GM18526 (cell line): Measurements from ENCODE around the gene PET100.

Experiments used
- POLR2A ChIP-seq: IDR thresholded peaks from 3 replicates; pipeline ENCODE4 v1.6.1; 2011; ENCODE audit not compliant: insufficient read length; ENCODE audit errors: extremely low read depth

The PET100 gene

DNA sequence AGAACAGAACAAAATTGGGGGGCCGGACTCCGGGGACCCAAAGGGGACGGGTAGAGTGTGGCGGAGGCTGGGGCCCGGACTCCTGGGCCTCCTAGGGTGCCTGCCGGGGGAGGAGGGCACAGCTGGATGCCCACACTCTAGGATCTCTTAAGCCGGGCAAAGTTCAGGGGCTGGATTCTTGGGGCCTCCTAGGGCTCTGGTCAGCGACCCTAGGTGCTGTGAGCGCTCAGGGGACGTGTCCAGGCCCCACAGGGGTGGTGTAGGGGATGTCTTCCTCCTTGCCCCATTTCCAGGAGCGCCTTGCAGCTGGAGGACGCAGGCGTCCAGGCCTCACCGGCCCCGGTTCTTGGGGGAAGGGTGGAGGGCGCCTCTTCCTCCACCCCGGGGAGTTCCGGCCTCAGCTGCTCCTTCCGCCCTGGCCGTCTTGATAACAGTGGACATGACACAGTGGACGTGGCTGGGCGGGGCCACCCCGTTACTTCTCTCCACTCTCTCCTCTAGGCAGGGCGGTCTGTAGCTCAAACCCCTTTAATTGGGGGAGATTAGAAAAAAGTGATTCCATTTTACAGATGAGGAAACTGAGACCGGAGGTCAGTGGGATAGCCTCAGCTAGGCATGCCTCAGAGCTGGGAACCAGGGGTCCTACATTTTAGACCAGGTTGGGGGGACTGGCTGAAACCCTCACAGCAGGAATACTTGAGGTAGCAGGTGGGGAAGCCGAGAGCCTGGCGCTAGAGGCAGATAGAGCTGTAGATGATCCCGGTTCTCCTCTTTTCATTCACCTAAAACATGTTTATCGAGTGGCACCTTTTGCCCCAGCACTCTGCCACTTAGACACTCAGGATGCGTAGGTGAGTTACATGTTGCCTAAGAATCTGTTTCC lies 8.0 kb downstream of the PET100 start:
- TF ChIP-seq POLR2A, result no peak

- TF ChIP-seq POLR2A, result no peak
Measured at GRCh38 chr19:7638802-7639465, 9.3 kb downstream of the PET100 start.

DNA sequence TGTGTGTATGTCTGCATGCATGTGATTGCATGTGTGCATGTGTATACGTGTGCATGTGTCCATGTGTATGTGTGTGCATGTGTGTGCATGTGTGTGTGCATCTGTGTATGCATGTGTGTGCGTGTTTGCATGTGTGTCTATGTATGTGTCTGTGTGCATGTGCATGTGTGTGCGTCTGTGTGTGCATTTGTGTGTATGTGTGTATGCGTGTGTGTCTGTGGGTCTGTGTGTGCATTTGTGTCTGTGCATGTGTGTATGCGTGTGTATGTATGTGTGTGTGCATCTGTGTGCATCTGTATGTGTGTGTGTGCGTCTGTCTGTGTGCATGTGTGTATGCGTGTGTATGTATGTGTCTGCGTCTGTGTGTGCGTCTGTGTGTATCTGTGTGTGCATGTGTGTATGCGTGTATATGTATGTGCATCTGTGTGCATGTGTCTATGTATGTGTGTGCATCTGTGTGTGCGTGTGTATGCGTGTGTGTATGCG lies 10.3 kb downstream of the PET100 start:
- TF ChIP-seq POLR2A, result no peak

DNA sequence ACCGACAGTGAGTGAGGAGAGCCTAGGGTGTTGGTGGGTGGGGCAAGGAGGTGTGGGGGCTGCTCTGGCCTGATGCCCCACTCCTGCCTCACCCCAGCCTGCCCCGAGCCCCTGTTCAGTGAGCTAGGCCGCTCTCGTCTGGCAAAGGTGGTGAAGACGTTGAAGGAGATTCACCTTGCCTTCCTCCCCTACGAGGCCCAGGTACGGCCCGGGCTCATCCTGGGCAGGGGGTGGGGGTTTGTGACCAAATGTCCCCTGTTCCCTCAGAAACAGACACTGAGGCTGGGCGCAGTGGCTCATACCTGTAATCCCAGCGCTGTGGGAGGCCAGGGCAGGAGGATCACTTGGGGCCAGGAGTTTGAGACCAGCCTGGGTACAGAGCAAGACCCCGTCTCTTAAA lies 11.2 kb downstream of the PET100 start:
- TF ChIP-seq POLR2A, result no peak

DNA sequence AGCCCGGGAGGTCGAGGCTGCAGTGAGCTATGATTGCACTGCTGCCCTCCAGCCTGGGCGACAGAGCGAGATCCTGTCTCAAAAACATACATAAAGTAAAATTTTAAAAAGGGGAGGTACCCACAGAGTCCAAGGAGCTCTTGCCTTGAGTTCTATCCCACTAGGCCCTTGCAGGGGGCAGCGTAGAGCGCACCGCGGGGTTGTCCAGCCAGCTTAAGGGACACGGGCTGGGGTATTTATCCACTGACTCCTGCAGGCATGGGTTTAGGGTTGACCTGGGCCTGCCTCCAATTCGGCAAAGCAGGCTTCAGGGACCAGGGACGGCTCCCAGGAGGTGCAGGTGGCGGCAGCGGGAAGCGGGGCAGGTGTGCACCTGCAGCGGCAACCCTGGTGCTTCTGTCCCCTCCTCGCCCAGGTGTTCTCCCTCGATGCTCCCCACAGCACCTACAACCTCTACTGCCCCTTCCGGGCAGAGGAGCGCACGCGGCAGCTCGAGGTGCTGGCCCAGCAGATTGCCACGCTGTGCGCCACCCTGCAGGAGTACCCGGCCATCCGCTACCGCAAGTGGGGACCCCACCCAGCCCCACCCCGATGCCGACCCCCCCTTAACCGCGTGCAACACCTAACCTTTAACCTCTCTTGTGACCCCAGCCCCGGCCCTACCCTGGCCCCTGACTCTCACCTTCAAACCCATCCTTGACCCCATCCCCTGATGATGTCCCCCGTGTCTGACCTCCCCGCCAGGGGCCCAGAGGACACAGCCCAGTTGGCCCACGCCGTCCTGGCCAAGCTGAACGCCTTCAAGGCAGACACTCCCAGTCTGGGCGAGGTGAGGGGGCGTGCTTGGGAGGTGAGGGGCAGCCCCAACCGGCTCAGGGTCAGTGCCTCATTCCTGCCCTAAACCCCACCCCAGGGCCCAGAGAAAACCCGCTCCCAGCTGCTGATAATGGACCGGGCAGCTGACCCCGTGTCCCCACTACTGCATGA lies 12.0 kb downstream of the PET100 start:
- TF ChIP-seq POLR2A, result no peak

DNA sequence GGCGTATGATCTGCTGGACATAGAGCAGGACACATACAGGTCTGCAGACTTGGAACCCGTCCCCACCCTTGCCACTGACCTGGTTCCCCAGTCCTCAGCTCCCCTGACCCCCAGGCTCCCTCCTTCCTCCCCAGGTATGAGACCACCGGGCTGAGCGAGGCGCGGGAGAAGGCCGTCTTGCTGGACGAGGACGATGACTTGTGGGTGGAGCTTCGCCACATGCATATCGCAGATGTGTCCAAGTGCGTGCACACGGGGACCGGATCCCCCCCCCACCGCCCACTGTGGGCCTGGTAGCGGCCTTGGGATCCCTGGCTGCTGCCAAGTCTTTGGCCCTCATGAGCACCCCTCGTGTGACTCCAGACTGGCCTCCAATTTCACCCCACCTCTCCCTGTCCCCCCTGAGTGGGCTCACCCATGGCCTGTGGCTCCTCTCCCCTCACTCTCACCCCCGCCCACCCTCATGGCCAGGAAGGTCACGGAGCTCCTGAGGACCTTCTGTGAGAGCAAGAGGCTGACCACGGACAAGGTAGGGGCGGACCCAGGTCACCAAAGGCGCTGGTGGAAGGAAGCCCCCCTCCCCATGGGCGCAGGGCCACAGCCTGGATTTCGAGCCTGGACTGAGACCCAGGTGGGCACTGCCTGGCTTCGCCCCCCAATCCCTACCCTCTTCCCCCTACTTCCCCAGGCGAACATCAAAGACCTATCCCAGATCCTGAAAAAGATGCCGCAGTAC lies 12.9 kb downstream of the PET100 start:
- no peak for TF ChIP-seq POLR2A

- no peak for TF ChIP-seq POLR2A
Measured at GRCh38 chr19:7643031-7643415, 13.4 kb downstream of the PET100 start.

GRCh38 chr19:7644550-7644877 lies 14.9 kb downstream of the PET100 start:
- TF ChIP-seq POLR2A, result no peak

DNA sequence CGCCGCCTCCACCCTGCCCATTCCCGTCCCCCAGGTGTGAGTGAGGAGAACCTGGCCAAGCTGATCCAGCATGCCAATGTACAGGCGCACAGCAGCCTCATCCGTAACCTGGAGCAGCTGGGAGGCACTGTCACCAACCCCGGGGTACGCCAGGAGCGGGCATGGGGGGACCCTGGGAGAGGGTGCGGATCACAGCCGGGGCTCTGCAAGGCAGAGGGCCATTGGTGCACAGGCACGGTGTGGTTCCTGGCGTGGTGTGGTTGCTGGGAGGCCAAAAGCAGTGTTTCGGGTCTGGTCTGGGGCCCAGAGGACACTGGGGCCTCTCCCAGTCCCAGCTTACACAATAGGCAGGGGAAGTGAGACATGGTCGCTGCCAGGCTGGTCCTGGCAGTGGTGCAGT lies 15.6 kb downstream of the PET100 start:
- TF ChIP-seq POLR2A, result no peak

DNA sequence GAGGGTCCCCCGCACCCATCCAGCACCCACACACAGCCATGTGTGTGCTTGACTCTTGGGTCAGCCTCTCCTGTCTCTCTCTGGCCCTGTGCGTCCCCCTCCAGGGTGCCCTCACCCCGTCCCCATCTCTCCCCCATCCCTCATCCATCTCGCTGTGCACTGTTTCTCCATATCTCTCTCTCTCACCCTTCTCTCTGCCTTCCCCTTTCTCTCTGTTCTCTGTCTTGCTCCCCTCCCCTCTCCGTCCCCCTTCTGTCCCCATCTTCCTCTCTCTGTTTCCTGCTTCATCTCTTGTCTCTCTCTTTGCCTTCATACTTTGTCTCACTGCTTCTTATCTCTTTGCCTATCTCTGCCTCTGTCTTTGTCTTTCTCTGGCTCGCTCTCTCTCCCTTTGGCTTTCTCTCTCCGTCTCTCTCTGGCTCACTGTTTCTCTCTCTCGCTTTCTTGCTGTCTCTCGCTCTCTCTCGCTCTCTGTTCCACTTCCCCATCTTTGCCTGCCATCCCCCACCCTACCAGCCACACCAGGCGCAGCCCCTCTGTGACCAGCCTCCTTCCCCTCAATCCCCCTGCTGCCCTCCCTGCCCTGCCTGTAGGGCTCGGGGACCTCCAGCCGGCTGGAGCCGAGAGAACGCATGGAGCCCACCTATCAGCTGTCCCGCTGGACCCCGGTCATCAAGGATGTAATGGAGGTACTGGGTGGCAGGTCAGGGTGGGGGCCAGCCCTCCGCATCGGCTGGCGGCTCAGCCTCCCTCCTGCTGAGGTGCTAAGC lies 16.2 kb downstream of the PET100 start:
- TF ChIP-seq POLR2A, result no peak

DNA sequence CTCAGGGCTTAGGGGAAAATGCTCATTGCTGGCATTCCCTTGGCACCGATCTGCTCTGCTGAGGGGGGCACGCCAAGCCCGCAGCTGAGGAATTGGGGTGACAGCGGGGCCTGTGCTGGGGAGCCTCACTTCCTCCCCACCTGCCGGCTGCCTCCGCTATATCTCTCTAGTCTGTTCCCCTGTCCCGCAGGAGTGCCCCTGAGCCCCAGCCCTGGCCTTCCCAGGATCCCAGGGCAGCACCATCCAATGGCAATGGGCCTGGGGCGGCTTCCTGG lies 16.8 kb downstream of the PET100 start:
- no peak for TF ChIP-seq POLR2A

GRCh38 chr19:7647156-7647555 lies 17.6 kb downstream of the PET100 start:
- no peak for TF ChIP-seq POLR2A

- no peak for TF ChIP-seq POLR2A
Measured at GRCh38 chr19:7648265-7649014, 18.8 kb downstream of the PET100 start.

DNA sequence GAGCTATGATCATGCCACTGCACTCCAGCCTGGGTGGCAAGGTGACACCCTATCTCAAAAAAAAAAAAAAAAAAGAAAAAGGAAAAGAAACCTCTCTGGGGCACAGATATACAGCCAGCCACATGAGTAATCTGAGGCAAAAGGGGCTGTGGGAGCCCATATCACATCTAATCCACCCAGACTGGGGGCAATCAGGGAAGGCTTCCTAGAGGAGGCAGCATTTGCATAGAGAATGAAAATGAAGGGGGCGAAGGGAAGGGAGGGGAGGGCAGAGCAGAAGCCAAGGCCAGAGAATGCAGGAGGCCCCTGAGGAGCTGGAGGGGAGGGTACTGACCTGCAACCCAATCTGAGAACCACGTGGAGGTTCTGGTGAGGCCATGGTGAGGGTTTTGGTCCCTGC lies 20.6 kb downstream of the PET100 start:
- TF ChIP-seq POLR2A, result no peak

- no peak for TF ChIP-seq POLR2A
Measured at GRCh38 chr19:7652061-7652641, 22.6 kb downstream of the PET100 start.
